CD14-positive monocyte (primary cell): ENCODE results near the gene ZFYVE21. TPM values are rescaled to one million over a fixed set of nuclear protein-coding genes. Genes with fewer than 3 reads are reported as not detected.

ENCODE experiments used
- DNase-seq, 3 donors: peaks; one replicate each; pipeline ENCODE4 v3.0.0-alpha.2; 2011 to 2022
- H2AFZ ChIP-seq: 2 replicates; pipeline ENCODE4 v1.6.0; 2012; ENCODE audit warnings: mild to moderate bottlenecking, low read depth, low read length, inconsistent platforms; ENCODE audit not compliant: insufficient read depth, poor library complexity, severe bottlenecking
- H3K27ac ChIP-seq, 2 donors: 1 replicate in 1 of 2; 2 replicates in 1 of 2; pipeline ENCODE4 v1.5.1; 2012 to 2013; ENCODE audit warnings: low read length in 2 of 2, control low read depth in 1 of 2, inconsistent platforms in 1 of 2, low read depth in 1 of 2, mild to moderate bottlenecking in 1 of 2
- H3K27me3 ChIP-seq, 2 donors: one replicate each; pipeline versions ENCODE4 v1.6.0 to v1.6.1; 2011 to 2013; ENCODE audit warnings: low read length in 2 of 2; ENCODE audit not compliant: control insufficient read depth in 2 of 2, insufficient read depth in 2 of 2
- H3K36me3 ChIP-seq, 2 donors: replicated peaks in 1 of 2; 1 replicate in 1 of 2; 2 replicates in 1 of 2; pipeline versions ENCODE4 v1.5.1 to v1.6.1; 2012 to 2013; ENCODE audit warnings: low read length in 2 of 2, control low read depth in 1 of 2, inconsistent platforms in 1 of 2, mild to moderate bottlenecking in 1 of 2; ENCODE audit not compliant: insufficient read depth in 2 of 2, control insufficient read depth in 1 of 2
- H3K4me1 ChIP-seq, 2 donors: 1 replicate in 1 of 2; 2 replicates in 1 of 2; pipeline versions ENCODE4 v1.5.1 to v1.6.1; 2012 to 2013; ENCODE audit warnings: low read length in 2 of 2, control low read depth in 1 of 2, inconsistent platforms in 1 of 2, mild to moderate bottlenecking in 1 of 2, moderate library complexity in 1 of 2; ENCODE audit not compliant: insufficient read depth in 2 of 2, control insufficient read depth in 1 of 2
- H3K4me2 ChIP-seq: replicated peaks from 2 replicates; pipeline ENCODE3; 2012; ENCODE audit warnings: low read length, moderate library complexity, mild to moderate bottlenecking; ENCODE audit not compliant: poor library complexity, severe bottlenecking; ENCODE audit errors: extremely low read depth
- H3K4me3 ChIP-seq, 3 experiments: fragments of 200-600 bp in 1 of 3; sonication (generic) in 1 of 3; replicated peaks in 1 of 3; 1 replicate in 2 of 3; 2 replicates in 1 of 3; pipeline ENCODE4 v1.5.1; 2011 to 2013; ENCODE audit warnings: low read length in 3 of 3, mild to moderate bottlenecking in 3 of 3, control low read depth in 2 of 3, low read depth in 2 of 3, inconsistent platforms in 1 of 3, moderate library complexity in 1 of 3
- H3K79me2 ChIP-seq: 2 replicates; pipeline ENCODE4 v1.6.0; 2012; ENCODE audit warnings: mild to moderate bottlenecking, control low read depth, inconsistent platforms, low read length, moderate library complexity; ENCODE audit not compliant: insufficient read depth
- H3K9ac ChIP-seq: 2 replicates; pipeline ENCODE4 v1.6.0; 2017; ENCODE audit warnings: low read length, mild to moderate bottlenecking; ENCODE audit not compliant: insufficient read depth, poor library complexity, severe bottlenecking
- H3K9me3 ChIP-seq, 2 donors: replicated peaks in 1 of 2; 1 replicate in 1 of 2; 2 replicates in 1 of 2; pipeline versions ENCODE4 v1.5.1 to v1.6.1; 2012 to 2013; ENCODE audit warnings: low read length in 2 of 2, control low read depth in 1 of 2; ENCODE audit not compliant: control insufficient read depth in 1 of 2, insufficient read depth in 1 of 2
- H4K20me1 ChIP-seq: 2 replicates; pipeline ENCODE4 v1.6.0; 2012; ENCODE audit warnings: mild to moderate bottlenecking, low read length, control low read depth, moderate library complexity; ENCODE audit not compliant: insufficient read depth
- H3K27ac Mint-ChIP-seq, 7 donors: one replicate each; pipeline ENCODE4 v1.8.0; 2020; ENCODE audit warnings: mild to moderate bottlenecking in 7 of 7, mixed read lengths in 7 of 7, moderate library complexity in 6 of 7, inconsistent platforms in 2 of 7
- H3K27me3 Mint-ChIP-seq, 3 donors: one replicate each; pipeline ENCODE4 v1.8.0; 2021 to 2022; ENCODE audit warnings: low read depth in 3 of 3, mild to moderate bottlenecking in 3 of 3, mixed read lengths in 3 of 3, moderate library complexity in 3 of 3, inconsistent platforms in 1 of 3
- H3K36me3 Mint-ChIP-seq, 2 donors: one replicate each; pipeline ENCODE4 v1.8.0; 2020; ENCODE audit warnings: mixed read lengths in 2 of 2, inconsistent platforms in 1 of 2, mild to moderate bottlenecking in 1 of 2
- H3K4me1 Mint-ChIP-seq: one replicate; pipeline ENCODE4 v1.8.0; 2020; ENCODE audit warnings: mild to moderate bottlenecking, mixed read lengths
- H3K4me3 Mint-ChIP-seq, 2 donors: one replicate each; pipeline ENCODE4 v1.8.0; 2020; ENCODE audit warnings: mild to moderate bottlenecking in 2 of 2, mixed read lengths in 2 of 2, moderate library complexity in 1 of 2
- H3K9me3 Mint-ChIP-seq, 7 donors: one replicate each; pipeline ENCODE4 v1.8.0; 2020 to 2022; ENCODE audit warnings: mixed read lengths in 7 of 7, mild to moderate bottlenecking in 6 of 7, moderate library complexity in 6 of 7, inconsistent platforms in 2 of 7
- WGBS: methylation state at CpG from one replicate; pipeline ENCODE4 v1.1.5; 2013; ENCODE audit warnings: missing lambda C conversion rate; ENCODE audit not compliant: insufficient coverage; 5-methylcytosine and 5-hydroxymethylcytosine counted together
- intact Hi-C, 2 donors: fragments of 100-400 bp; cut with micrococcal nuclease; formaldehyde crosslinking; loops; one replicate each; pipeline versions ENCODE4 v1.15.0 to v1.15.1; 2023
- polyA plus RNA-seq, 3 donors: library from polyadenylated mRNA; depleted of rRNA in 1 of 3; unstranded in 2 of 3; stranded (reverse) in 1 of 3; fragments of 300-500 nt in 2 of 3; fragments of >200 nt in 1 of 3; fragmentation: Illumina TruSeq in 2 of 3; gene quantifications; 1 replicate in 2 of 3; 2 replicates in 1 of 3; pipeline ENCODE4 v1.2.3, GENCODE V29; 2012 to 2021
- TF ChIP-seq, protein P1 (sequence below): fragments of 200-600 bp; IDR thresholded peaks from one replicate; pipeline ENCODE4 v1.8.0; 2022; ENCODE audit warnings: antibody characterized with exemption, mild to moderate bottlenecking

The ZFYVE21 gene
- polyA plus RNA-seq, 3 donors, result 22.1 to 36.5 (median 33.1) TPM

GRCh38 chr14:103671911-103672310 lies 43.7 kb upstream of the ZFYVE21 start:
- WGBS, result 96% methylated on average over 2 of the region's 4 CpGs
- Histone ChIP-seq H3K79me2 (no peaks in the 10 kb centered on the region), H3K4me3 (no peak overlapping the region), H3K27me3 (no peaks in the 10 kb centered on the region), H3K36me3 (peaks cover 90 to 99% of the 10 kb centered on the region in 2 donors), H4K20me1 (peaks cover 25% of the 10 kb centered on the region), H3K27ac (no peak overlapping the region), H3K4me1 (no peaks in the 10 kb centered on the region), H3K9me3 (no peaks in the 10 kb centered on the region), H2AFZ (no peak overlapping the region), H3K4me2 (no peak overlapping the region), H3K9ac (no peak overlapping the region)
- no peaks in the 10 kb centered on the region for H3K9me3 Mint-ChIP-seq
- no peaks in the 10 kb centered on the region for H3K27me3 Mint-ChIP-seq
- peaks cover 82 to 96% of the 10 kb centered on the region in 2 donors for H3K36me3 Mint-ChIP-seq
- H3K27ac Mint-ChIP-seq, result no peak overlapping the region
- no peak for DNase-seq
- H3K4me1 Mint-ChIP-seq, result no peaks in the 10 kb centered on the region
- TF ChIP-seq, protein P1, sequence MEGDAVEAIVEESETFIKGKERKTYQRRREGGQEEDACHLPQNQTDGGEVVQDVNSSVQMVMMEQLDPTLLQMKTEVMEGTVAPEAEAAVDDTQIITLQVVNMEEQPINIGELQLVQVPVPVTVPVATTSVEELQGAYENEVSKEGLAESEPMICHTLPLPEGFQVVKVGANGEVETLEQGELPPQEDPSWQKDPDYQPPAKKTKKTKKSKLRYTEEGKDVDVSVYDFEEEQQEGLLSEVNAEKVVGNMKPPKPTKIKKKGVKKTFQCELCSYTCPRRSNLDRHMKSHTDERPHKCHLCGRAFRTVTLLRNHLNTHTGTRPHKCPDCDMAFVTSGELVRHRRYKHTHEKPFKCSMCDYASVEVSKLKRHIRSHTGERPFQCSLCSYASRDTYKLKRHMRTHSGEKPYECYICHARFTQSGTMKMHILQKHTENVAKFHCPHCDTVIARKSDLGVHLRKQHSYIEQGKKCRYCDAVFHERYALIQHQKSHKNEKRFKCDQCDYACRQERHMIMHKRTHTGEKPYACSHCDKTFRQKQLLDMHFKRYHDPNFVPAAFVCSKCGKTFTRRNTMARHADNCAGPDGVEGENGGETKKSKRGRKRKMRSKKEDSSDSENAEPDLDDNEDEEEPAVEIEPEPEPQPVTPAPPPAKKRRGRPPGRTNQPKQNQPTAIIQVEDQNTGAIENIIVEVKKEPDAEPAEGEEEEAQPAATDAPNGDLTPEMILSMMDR, result no peak
- H3K4me3 Mint-ChIP-seq, result no peak overlapping the region
- intact Hi-C loops, result no loop called here

- Histone ChIP-seq H3K27me3 (no peaks in the 10 kb centered on the region), H3K79me2 (no peaks in the 10 kb centered on the region), H3K4me2 (no peak overlapping the region), H3K4me1 (no peaks in the 10 kb centered on the region), H3K4me3 (no peak overlapping the region), H3K36me3 (peaks cover 93 to 100% of the 10 kb centered on the region in 2 donors), H2AFZ (no peak overlapping the region), H3K9me3 (no peaks in the 10 kb centered on the region), H3K9ac (no peak overlapping the region), H4K20me1 (peaks cover 31% of the 10 kb centered on the region), H3K27ac (no peak overlapping the region)
- Mint-ChIP-seq H3K9me3 (no peaks in the 10 kb centered on the region), H3K4me1 (peaks cover 4% of the 10 kb centered on the region), H3K27me3 (no peaks in the 10 kb centered on the region), H3K27ac (peak overlapping the region in 1 of 7 donors; percentile 55), H3K36me3 (peaks cover 85 to 97% of the 10 kb centered on the region in 2 donors), H3K4me3 (no peak overlapping the region)
- TF ChIP-seq, protein P1, result no peak
- intact Hi-C loops, result loop anchor here in 1 of 2 donors (5.0 kb wide), 1 partner anchor 104 kb away; no protein-coding TSS in a partner anchor
- DNase-seq, result no peak
- WGBS, result 83% methylated on average over 4 of the region's 8 CpGs
Observed at GRCh38 chr14:103675957-103676356, 39.7 kb upstream of the ZFYVE21 start.
